Ovary (tissue), 9 donors: Measurements from ENCODE around the gene CLSTN1. TPM values are rescaled to one million over a fixed set of nuclear protein-coding genes. Genes with fewer than 3 reads are reported as not detected.

Experiments used
- DNase-seq, 5 donors: peaks; one replicate each; pipeline ENCODE4 v3.0.0-alpha.2; 2019 to 2020
- H3K27ac ChIP-seq, 2 donors: fragments of 200-600 bp; one replicate each; pipeline versions ENCODE4 v1.5.1 to v1.8.0; 2019 to 2022
- H3K27me3 ChIP-seq: fragments of 200-600 bp; one replicate; pipeline ENCODE4 v1.8.0; 2022
- H3K36me3 ChIP-seq: fragments of 200-600 bp; sonication (generic); one replicate; pipeline ENCODE4 v1.5.1; 2019
- H3K4me1 ChIP-seq: one replicate; pipeline ENCODE4 v1.8.1; 2013; ENCODE audit warnings: mild to moderate bottlenecking, moderate library complexity; ENCODE audit not compliant: insufficient read depth
- H3K4me3 ChIP-seq: fragments of 200-600 bp; sonication (generic); one replicate; pipeline ENCODE4 v1.5.1; 2017
- H3K9me3 ChIP-seq, 2 donors: fragments of 200-600 bp in 1 of 2; sonication (generic) in 1 of 2; one replicate each; pipeline versions ENCODE4 v1.5.1 to v1.8.1; 2013 to 2019; ENCODE audit warnings: mild to moderate bottlenecking in 1 of 2, moderate library complexity in 1 of 2
- CTCF ChIP-seq, 3 donors: fragments of 450-650 bp in 2 of 3; fragments of 200-600 bp in 1 of 3; IDR thresholded peaks; one replicate each; pipeline versions ENCODE4 v1.5.1 to v1.8.0; 2016 to 2022; ENCODE audit warnings: antibody characterized with exemption in 3 of 3, mild to moderate bottlenecking in 1 of 3
- EP300 ChIP-seq: sonication (generic); formaldehyde crosslinking; IDR thresholded peaks from one replicate; pipeline ENCODE4 v1.6.1; 2017; ENCODE audit warnings: antibody characterized with exemption
- POLR2A ChIP-seq: fragments of 450-650 bp; IDR thresholded peaks from one replicate; pipeline ENCODE4 v1.6.1; 2017; ENCODE audit warnings: antibody characterized with exemption, mild to moderate bottlenecking, moderate library complexity
- WGBS, 3 donors: extraction: QIAGEN DNeasy Blood & Tissue Kit in 1 of 3; methylation state at CpG; one replicate each; pipeline versions ENCODE4 v1.1.5 to v1.1.7; 2013 to 2017; 5-methylcytosine and 5-hydroxymethylcytosine counted together
- intact Hi-C, 4 donors: fragments of 100-400 bp; cut with DNase I; formaldehyde crosslinking; loops; one replicate each; pipeline versions ENCODE4 v1.11.0 to v1.15.1; 2022 to 2023
- polyA plus RNA-seq, 2 donors: library from polyadenylated mRNA; stranded (reverse); fragments of 200-250 nt in 1 of 2; fragments of 350-450 nt in 1 of 2; fragmentation: Illumina TruSeq in 1 of 2; extraction: RNeasy Lipid Tissue Mini Kit (QIAGEN cat#74804) in 1 of 2; gene quantifications; one replicate each; pipeline ENCODE4 v1.2.3, GENCODE V29; 2013 to 2014
- total RNA-seq, 7 donors: library from RNA; depleted of rRNA in 2 of 7; stranded (reverse); fragments of >200 nt in 2 of 7; fragmentation: NEBNext Ultra II Directional in 3 of 7; extraction: Animal tissue kit (Norgen Biotek cat#: 25700) in 3 of 7; gene quantifications; one replicate each; pipeline versions ENCODE4 v1.1.0 to v1.2.4, GENCODE V29; 2016 to 2023
- donor health status: DM: no; HTN: no; CAD: no; lungs with moderate emphysema.
- donor health status: DM: no; HTN: no; CAD: no.
- donor health status: Bipolar disorder and iron deficiency.
- donor health status: DM: yes; HTN: yes; CAD: no.
- donor health status: DM: no; HTN: no; CAD: no.
- donor health status: DM: yes; HTN: yes; CAD: no.

Gene CLSTN1
- total and polyA plus RNA-seq, 9 donors, result 70.5 to 145 (median 114) TPM

- Histone ChIP-seq H3K9me3 (no peaks in the 10 kb centered on the region), H3K27me3 (no peaks in the 10 kb centered on the region), H3K4me3 (no peak overlapping the region), H3K36me3 (peaks cover under 1% of the 10 kb centered on the region), H3K4me1 (no peaks in the 10 kb centered on the region), H3K27ac (no peak overlapping the region)
- intact Hi-C loops, result no loop called here
- DNase-seq, result no peak
- WGBS, 3 donors, result 88 to 94% (median 91%) methylated on average over 7 of the region's 7 CpGs
- TF ChIP-seq CTCF (IDR thresholded peaks at IDR 0.05), result no peak
- TF ChIP-seq POLR2A, result no peak
- no peak for TF ChIP-seq EP300
Observed at GRCh38 chr1:9746651-9747050, 77.1 kb downstream of the CLSTN1 start.

- Histone ChIP-seq H3K4me3 (no peak overlapping the region), H3K36me3 (peaks cover 2% of the 10 kb centered on the region), H3K27ac (no peak overlapping the region), H3K9me3 (no peaks in the 10 kb centered on the region), H3K4me1 (no peaks in the 10 kb centered on the region), H3K27me3 (no peaks in the 10 kb centered on the region)
- DNase-seq, result no peak
- WGBS, 3 donors, result 62 to 92% (median 90%) methylated on average over 3 of the region's 3 CpGs
- TF ChIP-seq CTCF (IDR thresholded peaks at IDR 0.05), result no peak
- no peak for TF ChIP-seq POLR2A
- TF ChIP-seq EP300, result no peak
- intact Hi-C loops, result no loop called here
Observed at GRCh38 chr1:9746211-9746610, 77.6 kb downstream of the CLSTN1 start.

GRCh38 chr1:9744106-9744799, 79.5 kb downstream of the CLSTN1 start:
- TF ChIP-seq CTCF (IDR thresholded peaks at IDR 0.05) (no peak), POLR2A (no peak)

GRCh38 chr1:9737671-9738070, 86.1 kb downstream of the CLSTN1 start:
- WGBS, 3 donors, result 87 to 93% (median 87%) methylated on average over 10 of the region's 10 CpGs
- H3K4me3 ChIP-seq, result no peak overlapping the region
- peaks cover 2% of the 10 kb centered on the region for H3K36me3 ChIP-seq
- no peaks in the 10 kb centered on the region for H3K9me3 ChIP-seq
- H3K4me1 ChIP-seq, result no peaks in the 10 kb centered on the region
- intact Hi-C loops, result no loop called here
- TF ChIP-seq POLR2A (no peak), EP300 (no peak), CTCF (IDR thresholded peaks at IDR 0.05) (no peak)
- no peak overlapping the region for H3K27ac ChIP-seq
- DNase-seq, result no peak
- H3K27me3 ChIP-seq, result no peaks in the 10 kb centered on the region

More at GRCh38 chr1:9744106-9744799, 79.5 kb downstream of the CLSTN1 start:
- H3K9me3 ChIP-seq, result no peaks in the 10 kb centered on the region
- intact Hi-C loops, result no loop called here
- H3K27me3 ChIP-seq, result no peaks in the 10 kb centered on the region
- H3K4me1 ChIP-seq, result no peaks in the 10 kb centered on the region
- peaks cover 2% of the 10 kb centered on the region for H3K36me3 ChIP-seq
- no peak overlapping the region for H3K27ac ChIP-seq
- no peak for DNase-seq
- WGBS, 3 donors, result 95 to 96% (median 95%) methylated on average over 26 to 28 of the region's 28 CpGs
- no peak overlapping the region for H3K4me3 ChIP-seq
